ENCODE results near the gene HMG20A.

Gene HMG20A

DNA sequence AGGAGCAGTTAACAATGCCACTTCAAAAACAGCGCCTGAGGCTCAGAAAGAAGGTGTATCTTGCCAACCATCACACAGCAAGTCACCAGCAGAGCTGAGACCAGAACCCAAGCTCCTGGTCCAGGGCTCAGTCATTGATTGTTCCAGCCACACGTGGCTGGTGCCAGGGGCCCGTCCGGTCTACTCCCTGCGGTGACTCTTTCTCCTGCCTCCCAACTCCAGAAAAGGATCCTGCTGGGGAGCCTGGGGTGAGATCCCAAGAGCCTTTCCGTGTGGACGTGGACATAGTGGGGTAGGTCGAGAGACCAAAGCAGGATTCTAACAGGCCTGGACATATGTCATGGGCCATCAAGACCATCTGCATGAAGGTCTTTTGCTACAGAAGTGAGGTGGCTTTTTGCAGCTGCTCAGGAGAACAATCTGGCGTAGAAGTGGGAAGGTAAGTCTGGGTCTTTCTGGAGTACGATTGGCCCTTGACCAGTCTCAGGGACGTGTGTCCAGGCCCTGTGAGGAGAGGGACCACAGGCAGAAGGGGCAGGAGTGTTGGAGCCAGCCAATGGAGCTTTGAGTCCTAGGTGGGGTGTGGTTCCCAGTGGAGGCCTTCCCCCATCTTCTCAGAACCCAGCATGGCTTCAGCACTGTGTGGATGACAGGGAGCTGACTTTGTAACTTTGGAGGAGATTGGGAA lies 105.4 kb downstream of the HMG20A start:
- DNase-seq: no peak

DNA sequence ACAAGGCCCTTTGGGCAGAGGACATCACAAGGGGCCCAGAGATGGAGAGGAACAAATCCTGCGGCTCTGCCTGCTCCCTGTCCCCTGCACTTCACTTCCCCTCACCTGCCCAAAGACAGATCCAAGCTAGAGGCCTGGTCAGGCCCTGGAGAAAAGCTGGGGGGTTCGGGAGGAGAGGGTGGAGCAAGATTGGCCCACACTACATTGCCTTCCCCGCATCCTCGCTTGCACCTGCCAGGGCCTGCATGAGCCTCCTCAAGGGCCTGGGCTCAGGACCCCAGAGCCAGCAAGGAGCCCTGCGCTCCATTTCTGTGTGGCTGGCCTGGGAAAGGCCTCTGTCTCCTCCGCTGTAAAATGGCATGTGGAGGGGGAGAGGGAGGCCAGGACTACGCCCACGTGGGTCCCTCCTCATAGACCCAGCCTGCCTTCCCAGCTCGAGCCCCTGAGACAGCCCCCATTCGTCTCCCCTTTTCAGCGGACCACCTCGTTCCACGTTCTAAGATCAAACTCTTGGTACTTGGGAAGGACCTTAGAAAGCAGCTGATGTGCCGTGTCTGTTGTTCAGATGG lies 106.0 kb downstream of the HMG20A start:
- no peak for DNase-seq

DNA sequence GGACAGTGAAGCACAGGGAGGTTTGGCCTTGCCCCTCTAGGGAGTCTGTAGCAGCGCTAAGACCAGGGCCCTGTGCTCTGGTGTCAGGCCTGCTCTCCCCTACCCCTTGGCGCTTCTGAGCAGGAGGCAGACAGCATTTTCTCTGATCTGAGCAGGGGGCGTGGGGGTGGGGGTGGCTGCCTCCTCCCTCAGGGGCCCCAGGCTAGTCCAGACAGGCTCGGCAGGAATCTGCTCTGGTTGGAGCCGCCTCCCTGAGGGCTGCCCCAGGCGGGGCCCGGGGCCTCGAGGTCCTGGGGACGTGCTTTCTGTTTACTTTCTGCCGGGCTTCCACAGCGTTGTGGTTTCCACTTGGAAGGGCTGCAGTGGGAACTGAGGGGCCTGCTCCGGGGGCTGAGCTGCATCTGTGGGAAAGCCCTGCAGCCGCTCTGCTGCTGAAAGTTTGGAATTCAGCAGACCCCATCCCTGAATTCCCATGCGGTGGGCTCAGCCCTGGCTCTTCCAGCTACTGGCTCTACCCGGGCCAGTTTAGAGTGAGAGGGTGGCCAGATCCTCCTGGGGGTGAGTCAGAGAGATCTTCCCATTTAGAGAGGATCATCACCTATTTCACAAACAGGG lies 106.6 kb downstream of the HMG20A start:
- DNase-seq: no peak

DNA sequence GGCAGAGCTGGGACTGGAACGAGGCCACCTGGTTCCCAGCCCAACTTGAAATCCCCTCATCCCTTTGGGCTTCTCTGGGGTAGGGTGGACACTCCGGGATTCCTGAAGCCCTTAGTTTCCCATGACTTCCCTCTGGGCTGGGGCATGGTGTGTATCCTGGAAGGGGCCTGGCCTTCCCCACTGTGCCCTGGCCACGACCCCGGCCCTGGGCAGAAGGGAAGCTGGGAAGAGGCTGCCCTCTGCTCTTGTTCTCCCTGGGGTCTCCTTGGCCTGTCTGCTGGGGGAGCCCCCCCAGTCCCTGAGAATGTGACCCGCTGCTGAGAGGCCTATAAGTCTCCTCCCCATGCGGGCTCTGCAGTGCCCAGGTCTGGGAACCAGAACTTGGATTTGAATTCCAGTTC lies 107.1 kb downstream of the HMG20A start:
- no peak for DNase-seq

DNA sequence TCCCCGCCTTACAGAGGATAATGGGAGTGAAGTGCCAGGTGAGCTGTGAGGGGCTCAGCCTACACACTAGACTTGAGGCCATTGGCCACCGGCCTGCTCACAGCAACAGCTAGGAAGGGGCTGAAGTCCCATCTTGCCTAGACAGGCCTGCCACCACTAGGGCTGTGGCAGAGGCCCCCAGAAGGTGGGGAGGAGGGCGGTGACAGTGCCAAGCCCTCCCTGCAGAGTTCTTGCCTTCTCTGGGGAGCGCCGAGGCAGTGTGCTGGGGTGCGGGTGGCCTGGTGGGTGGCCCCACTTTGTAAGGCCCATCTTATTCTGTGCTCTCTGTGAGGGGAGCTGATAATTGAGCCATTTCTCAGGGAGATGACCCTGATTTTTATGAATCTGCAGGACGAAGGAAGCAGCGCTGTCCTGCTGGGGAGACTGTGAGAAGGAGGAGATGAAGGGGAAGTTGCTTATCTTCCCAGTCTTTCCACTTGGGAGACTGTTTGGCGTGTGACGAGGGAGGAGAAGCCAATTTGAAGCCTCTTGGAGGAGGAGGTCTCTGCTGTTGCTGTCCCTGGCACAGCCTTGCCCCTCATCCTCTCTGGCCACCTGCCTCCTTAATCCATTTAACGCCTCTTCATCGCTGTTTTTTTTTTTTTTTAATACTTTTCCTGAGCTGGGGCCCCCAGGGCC lies 107.7 kb downstream of the HMG20A start:
- DNase-seq: peak in 1 of 2 experiments; percentile 13

DNA sequence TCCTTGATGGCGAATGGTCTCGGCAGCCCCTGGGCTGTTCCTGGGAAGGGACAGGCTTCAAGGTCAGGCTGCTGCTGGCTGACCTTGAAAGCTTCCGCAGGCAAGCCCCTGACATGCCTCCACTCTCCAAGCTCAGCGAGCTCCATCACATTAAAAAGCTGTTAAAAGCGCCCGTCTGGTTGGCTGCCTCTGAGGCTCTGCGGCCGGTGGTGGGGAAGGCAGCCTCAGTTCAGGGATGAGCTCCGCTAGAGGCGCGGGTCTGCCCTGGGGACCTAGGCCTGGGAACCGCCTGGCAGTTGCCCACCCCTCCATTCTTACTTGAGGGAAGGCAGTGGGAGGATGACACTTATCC lies 108.3 kb downstream of the HMG20A start:
- DNase-seq: no peak

DNA sequence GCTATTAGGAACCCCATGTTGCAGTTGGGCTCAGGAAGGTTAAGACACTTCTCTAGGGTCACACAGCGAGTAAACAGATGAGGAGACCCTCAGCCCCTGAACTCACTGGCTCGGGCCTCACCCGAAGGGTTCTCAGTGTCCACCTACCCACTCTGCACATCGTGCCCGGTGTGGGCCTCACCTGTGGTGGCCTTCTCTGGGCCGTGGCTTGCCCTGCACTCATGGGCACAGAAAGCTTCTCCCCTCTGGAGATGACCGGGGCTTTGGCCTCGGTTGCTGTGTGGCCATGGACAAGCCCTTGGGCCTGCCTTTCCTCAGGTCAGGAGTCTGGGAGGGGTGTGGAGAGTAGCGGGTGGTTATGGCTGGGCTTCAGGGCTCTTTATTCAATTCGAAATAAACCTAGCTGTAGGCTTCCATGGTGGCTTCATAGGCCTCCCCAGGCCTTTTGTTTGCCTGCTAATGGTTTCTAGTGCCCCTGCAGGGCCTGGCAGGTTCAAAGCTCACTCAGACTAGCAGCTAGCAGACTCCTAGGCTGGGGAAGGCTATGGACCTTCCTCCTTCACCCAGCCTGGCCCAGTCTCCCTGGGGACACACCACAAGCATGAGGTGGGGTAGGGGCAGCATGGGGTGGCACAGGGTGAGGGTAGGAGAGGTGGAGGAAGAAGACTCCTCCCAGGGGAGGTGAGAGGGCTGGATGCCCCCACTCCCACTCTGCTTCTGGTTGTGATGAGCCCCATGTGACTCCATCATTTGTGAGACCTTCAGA lies 108.9 kb downstream of the HMG20A start:
- no peak for DNase-seq

DNA sequence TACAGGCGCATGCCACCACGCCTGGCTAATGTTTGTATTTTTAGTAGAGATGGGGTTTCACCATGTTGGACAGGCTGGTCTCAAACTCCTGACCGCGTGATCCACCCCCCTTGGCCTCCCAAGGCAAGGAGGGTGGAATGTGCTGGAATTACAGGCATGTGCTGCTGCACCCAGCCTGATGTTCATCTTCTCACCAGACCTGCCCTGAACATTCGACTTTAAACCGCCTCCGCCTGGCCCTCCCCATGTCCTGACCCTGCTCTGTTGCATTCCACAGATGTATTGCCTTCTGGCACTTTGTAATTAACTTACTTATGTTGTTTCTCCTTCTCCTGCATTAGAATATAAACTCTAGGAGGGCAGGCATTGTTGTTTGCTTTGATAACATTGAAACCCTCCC lies 109.9 kb downstream of the HMG20A start:
- no peak for DNase-seq

DNA sequence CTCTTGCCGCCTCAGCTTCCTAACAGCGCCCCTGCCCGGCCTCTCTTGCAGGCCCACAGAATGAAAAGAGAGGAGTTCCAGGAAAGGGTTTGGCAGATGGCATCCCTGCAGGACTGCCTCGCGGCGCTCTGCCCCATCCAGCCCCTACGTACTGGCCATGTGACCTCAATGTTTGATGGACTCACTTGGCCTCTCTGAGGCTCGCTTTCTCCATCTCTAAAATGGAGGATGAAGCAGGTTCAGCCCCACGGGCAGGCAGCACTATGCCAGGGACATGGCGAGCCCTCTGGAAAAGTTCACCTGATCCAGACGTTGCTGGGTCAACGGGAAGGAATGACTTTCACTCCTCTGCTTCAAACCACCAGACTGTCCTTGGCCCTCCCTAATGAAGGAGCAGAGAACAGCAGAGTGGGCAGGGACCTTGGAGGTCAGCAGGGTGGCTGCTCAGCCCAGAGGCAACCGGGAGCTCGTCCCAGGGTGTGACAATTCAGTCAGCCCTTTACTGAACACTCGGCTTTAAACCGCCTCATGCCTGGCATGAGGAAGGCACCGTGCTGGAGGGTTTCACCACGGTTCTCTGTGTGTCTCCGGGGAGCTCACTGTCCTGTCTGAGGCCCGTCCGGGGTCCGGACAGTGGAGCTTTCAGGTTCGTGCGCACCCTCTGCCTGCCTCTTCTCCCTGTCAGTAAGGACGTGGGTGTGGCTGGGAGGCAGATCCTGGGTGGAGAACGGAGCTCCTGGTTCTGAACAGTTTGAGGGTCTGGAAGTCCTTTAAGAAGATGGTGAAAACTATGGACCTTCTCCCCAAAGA lies 110.7 kb downstream of the HMG20A start:
- DNase-seq: no peak

DNA sequence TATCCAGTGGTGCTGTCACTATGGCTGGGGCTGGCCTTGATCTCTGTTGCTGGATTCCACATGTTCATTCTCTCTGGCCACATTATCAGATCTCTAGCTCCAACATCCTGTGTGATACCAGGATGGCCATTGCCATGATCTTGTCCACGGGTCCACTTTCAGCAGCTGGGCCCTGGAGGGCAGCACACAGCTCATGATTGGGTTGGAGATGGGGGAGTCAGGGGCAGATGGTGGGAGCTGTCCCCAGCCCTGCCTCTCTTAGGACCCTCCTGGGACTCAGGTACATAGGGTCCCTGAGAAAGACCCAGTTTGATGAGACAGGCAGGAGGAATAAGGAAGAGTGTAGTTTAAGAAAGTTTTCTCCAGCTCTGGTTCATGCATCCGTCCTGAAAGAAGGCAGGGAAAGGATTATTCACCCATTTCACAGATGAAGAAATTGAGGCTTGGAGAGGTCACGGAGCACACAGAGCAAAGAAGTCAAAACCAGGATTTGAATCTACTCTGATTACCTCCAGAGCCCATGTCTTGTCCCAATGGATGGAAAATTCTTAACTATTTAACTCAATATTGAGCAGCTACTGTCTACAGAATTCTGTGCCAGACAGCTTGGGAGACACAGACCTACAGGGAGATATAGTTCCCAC lies 111.5 kb downstream of the HMG20A start:
- no peak for DNase-seq

DNA sequence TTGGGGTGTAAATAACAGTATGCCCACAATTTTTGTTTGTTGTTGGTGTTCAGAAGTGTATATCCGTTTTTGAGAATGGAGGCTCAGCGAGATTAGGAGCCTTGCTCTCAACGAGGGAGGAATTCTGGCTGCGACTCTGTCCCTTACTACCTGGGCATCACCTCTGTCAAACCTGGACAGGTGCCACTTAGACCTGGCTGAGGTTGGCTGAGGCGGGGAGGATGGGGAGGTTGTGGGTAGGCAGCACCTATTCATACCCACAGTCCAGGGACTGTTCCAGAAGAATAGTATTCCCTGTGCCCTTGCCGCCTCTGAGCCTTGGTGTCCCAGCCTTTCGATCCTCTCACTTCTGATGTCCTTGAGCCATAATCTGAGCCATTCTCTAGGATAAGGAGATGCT lies 112.2 kb downstream of the HMG20A start:
- DNase-seq: no peak

DNA sequence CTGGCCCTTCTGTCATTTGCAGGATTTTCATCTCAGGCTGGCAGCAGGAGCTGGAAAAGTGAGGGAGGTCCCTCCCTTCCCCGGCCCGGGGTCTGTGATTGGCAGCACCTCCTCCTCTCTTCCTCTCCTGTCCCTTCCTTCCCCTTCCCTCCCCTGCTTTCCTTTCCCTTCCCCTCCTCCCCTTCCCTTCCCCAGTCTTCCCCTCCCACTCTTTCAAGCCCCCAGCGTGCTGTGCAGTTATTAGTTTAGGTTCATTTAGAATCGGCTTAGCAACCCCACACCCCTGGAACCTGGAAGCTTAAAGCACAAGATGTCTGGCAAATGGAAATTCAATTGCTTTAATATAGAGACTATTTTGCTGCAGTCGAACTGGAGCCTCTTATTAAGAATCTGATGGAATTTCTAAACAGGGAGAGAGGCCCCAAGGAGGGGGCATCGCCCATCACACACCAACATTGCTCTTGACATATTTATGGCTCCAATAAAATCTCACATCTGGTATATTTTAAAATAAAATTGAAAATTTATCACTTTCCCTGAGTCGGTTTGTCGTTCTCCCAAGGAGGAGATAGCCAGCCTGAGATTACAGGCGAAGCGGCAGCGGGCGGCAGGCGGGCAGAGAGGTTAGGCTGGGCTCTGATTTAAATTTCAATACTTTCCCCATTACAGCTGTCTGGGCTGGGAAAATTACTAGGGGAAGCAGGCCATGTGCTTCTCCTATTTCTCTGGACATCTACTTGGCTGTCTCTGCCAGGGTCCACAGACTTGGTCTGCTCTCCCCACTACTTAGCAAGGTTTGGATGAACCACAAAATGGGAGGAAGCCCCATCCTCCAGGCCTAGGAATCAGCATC lies 113.1 kb downstream of the HMG20A start:
- no peak for DNase-seq

Data from NCI-H446 (cell line).